Measurements from ENCODE around the gene TMEM132A.

DNA sequence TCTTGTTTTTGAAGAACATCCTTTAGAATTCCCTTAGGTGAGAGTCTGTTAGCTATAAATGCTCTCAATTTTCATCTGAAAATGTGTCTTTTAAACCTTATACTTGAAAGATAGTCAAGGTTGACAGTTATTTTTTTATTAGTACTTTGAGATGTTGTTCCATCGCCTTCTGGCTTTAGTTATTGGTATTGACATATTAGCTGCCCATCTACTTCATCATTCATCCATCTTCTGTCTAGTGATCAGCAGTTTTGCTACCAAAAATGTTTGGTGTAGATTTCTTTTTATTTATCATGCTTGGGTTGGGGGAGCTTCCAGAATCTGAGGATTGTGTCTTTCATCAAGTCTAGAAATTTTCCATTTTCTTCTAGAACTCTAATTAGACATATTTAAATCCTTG is 44.0 kb downstream of the TMEM132A start:
- TF ChIP-seq POLR2A (IDR thresholded peaks at IDR 0.05; ENCODE audit: low read depth, low read length) (no peak), POLR2AphosphoS5 (IDR thresholded peaks at IDR 0.05; ENCODE audit: low read depth, low read length) (no peak), SPI1 (IDR thresholded peaks at IDR 0.05; ENCODE audit: low read depth, low read length) (no peak)

Measured in GM12891 (cell line).